Astrocyte (in vitro differentiated cells and primary cell): ENCODE data around the gene SH3RF1.

Experiments used
- CTCF ChIP-seq: IDR thresholded peaks from 2 replicates; pipeline ENCODE4 v1.5.1; 2011; ENCODE audit warnings: low read depth, mild to moderate bottlenecking, inconsistent platforms, low read length, moderate library complexity; ENCODE audit not compliant: insufficient read depth
- EZH2 ChIP-seq: IDR thresholded peaks from 2 replicates; pipeline ENCODE4 v1.6.1; 2012; ENCODE audit warnings: mild to moderate bottlenecking, low read length, inconsistent platforms; ENCODE audit not compliant: insufficient read depth

- no peak for TF ChIP-seq EZH2
- TF ChIP-seq CTCF: no peak
Observed at GRCh38 chr4:169064296-169064695, 206.5 kb downstream of the SH3RF1 start.
